Endothelial cell of umbilical vein (primary cell): ENCODE data around the gene DEK. TPM values are rescaled to one million over a fixed set of nuclear protein-coding genes. Genes with fewer than 3 reads are reported as not detected.

Experiments used
- BruUV-seq: library from RNA; stranded (reverse); fragments of 400-500 nt; replicated peaks from 2 replicates; lab custom pipeline; 2021; lab: Mats Ljungman, UMichigan
- CTCF ChIA-PET: fragments of 300-600, 350-600 bp; sonication (Branson Sonifier 250); formaldehyde crosslinking; loops from one replicate; lab custom pipeline; 2021; ENCODE audit warnings: antibody characterized with exemption, inconsistent platforms; lab: Charles Lee
- POLR2A ChIA-PET: fragments of 300-600, 350-600 bp; sonication (Branson Sonifier 250); formaldehyde crosslinking; loops from one replicate; lab custom pipeline; 2021; ENCODE audit warnings: antibody characterized with exemption, inconsistent platforms; lab: Charles Lee
- DNase-seq: peaks from one replicate; pipeline ENCODE4 v3.0.0-alpha.2; 2011; ENCODE audit warnings: low read depth, low spot score
- FAIRE-seq: peaks from 2 replicates; lab custom pipeline; 2011; peaks lifted over from hg19 to GRCh38; lab: Jason Lieb, UNC
- H2AFZ ChIP-seq: 2 replicates; pipeline ENCODE4 v1.6.0; 2012; ENCODE audit warnings: low read depth, low read length, control low read depth, inconsistent platforms
- H3K27ac ChIP-seq: 2 replicates; pipeline ENCODE4 v1.5.1; 2011; ENCODE audit warnings: low read depth, mild to moderate bottlenecking, control low read depth, low read length, moderate library complexity; ENCODE audit not compliant: insufficient read depth
- H3K27me3 ChIP-seq, 2 experiments: 2 replicates each; pipeline versions ENCODE4 v1.6.0 to v1.6.1; 2011; ENCODE audit warnings: low read length in 2 of 2, mixed read lengths in 1 of 2; ENCODE audit not compliant: control insufficient read depth in 2 of 2, insufficient read depth in 2 of 2
- H3K36me3 ChIP-seq, 2 experiments: 2 replicates in 1 of 2; 3 replicates in 1 of 2; pipeline ENCODE4 v1.5.1; 2011; ENCODE audit warnings: low read length in 2 of 2, mild to moderate bottlenecking in 1 of 2, moderate library complexity in 1 of 2; ENCODE audit not compliant: control insufficient read depth in 2 of 2, insufficient read depth in 2 of 2; ENCODE audit errors: extremely low read depth in 1 of 2
- H3K4me1 ChIP-seq: 3 replicates; pipeline ENCODE4 v1.5.1; 2011; ENCODE audit warnings: mild to moderate bottlenecking, low read length; ENCODE audit not compliant: control insufficient read depth, insufficient read depth; ENCODE audit errors: extremely low read depth
- H3K4me2 ChIP-seq: 2 replicates; pipeline ENCODE4 v1.6.1; 2011; ENCODE audit warnings: low read length, control low read depth, mixed read lengths; ENCODE audit not compliant: insufficient read depth
- H3K4me3 ChIP-seq, 3 experiments: fragments of 200-600 bp in 1 of 3; sonication (generic), shearing (Covaris generic) in 1 of 3; replicated peaks in 1 of 3; 2 replicates each; pipeline ENCODE4 v1.5.1; 2011 to 2016; ENCODE audit warnings: control low read depth in 3 of 3, low read length in 3 of 3, mild to moderate bottlenecking in 2 of 3, inconsistent platforms in 1 of 3, low read depth in 1 of 3, moderate library complexity in 1 of 3; ENCODE audit not compliant: insufficient read depth in 1 of 3
- H3K79me2 ChIP-seq: 2 replicates; pipeline ENCODE4 v1.6.0; 2012; ENCODE audit warnings: low read length, inconsistent platforms; ENCODE audit not compliant: control insufficient read depth, insufficient read depth
- H3K9ac ChIP-seq: replicated peaks from 2 replicates; pipeline ENCODE3; 2011; ENCODE audit warnings: low read length, control low read depth; ENCODE audit not compliant: insufficient read depth; ENCODE audit errors: extremely low read depth
- H3K9me1 ChIP-seq: replicated peaks from 3 replicates; pipeline ENCODE4 v1.6.0; 2011; ENCODE audit warnings: mild to moderate bottlenecking, low read length; ENCODE audit not compliant: control insufficient read depth, insufficient read depth; ENCODE audit errors: extremely low read depth
- H3K9me3 ChIP-seq: replicated peaks from 2 replicates; pipeline ENCODE4 v1.5.1; 2012; ENCODE audit warnings: low read length, inconsistent platforms; ENCODE audit not compliant: control insufficient read depth, insufficient read depth
- H4K20me1 ChIP-seq: replicated peaks from 2 replicates; pipeline ENCODE3; 2011; ENCODE audit warnings: mild to moderate bottlenecking, low read length; ENCODE audit not compliant: control insufficient read depth, insufficient read depth; ENCODE audit errors: extremely low read depth
- CTCF ChIP-seq, 2 donors: IDR thresholded peaks; 1 replicate in 1 of 2; 2 replicates in 1 of 2; pipeline ENCODE4 v1.5.1; 2011; ENCODE audit warnings: low read length in 2 of 2, mild to moderate bottlenecking in 2 of 2, moderate library complexity in 2 of 2, control low read depth in 1 of 2, inconsistent platforms in 1 of 2, low read depth in 1 of 2; ENCODE audit not compliant: insufficient read depth in 1 of 2; ENCODE audit errors: extremely low read depth in 1 of 2
- EZH2 ChIP-seq: IDR thresholded peaks from 2 replicates; pipeline ENCODE4 v1.6.1; 2012; ENCODE audit warnings: borderline replicate concordance, low read depth, mild to moderate bottlenecking, moderate library complexity, low read length, inconsistent platforms; ENCODE audit not compliant: severe bottlenecking
- FOS ChIP-seq: IDR thresholded peaks from 2 replicates; pipeline ENCODE4 v1.6.1; 2011; ENCODE audit warnings: mild to moderate bottlenecking, low read length, moderate library complexity, borderline replicate concordance; ENCODE audit not compliant: insufficient read depth
- GATA2 ChIP-seq: IDR thresholded peaks from 2 replicates; pipeline ENCODE4 v1.7.0; 2011; ENCODE audit warnings: low read depth, mild to moderate bottlenecking, moderate library complexity, mixed read lengths, low read length; ENCODE audit not compliant: insufficient read length, insufficient read depth
- JUN ChIP-seq: IDR thresholded peaks from 2 replicates; pipeline ENCODE4 v1.6.1; 2011; ENCODE audit warnings: borderline replicate concordance, low read depth; ENCODE audit not compliant: insufficient read length, insufficient read depth
- MAX ChIP-seq: IDR thresholded peaks from 2 replicates; pipeline ENCODE4 v1.6.1; 2011; ENCODE audit not compliant: insufficient read depth, insufficient read length
- MYC ChIP-seq: IDR thresholded peaks from one replicate; pipeline ENCODE4 v1.6.1; 2011; ENCODE audit warnings: mild to moderate bottlenecking, low read depth, low read length
- POLR2A ChIP-seq: IDR thresholded peaks from 2 replicates; pipeline ENCODE4 v1.6.1; 2012; ENCODE audit warnings: low read depth, mild to moderate bottlenecking, control low read depth, low read length
- POLR2AphosphoS5 ChIP-seq: IDR thresholded peaks from 2 replicates; pipeline ENCODE4 v1.6.1; 2012; ENCODE audit warnings: low read depth, mild to moderate bottlenecking, control low read depth, low read length, moderate library complexity; ENCODE audit not compliant: insufficient read depth
- dilution Hi-C: fragments of 300-500 bp; cut with MboI; formaldehyde crosslinking; loops from one replicate; pipeline ENCODE4 v1.15.0; 2019; ENCODE audit warnings: low sequenced_read_pairs; ENCODE audit not compliant: extremely low pct_ligation_motif_present
- intact Hi-C: fragments of 100-400 bp; cut with micrococcal nuclease; formaldehyde crosslinking; loops from one replicate; pipeline ENCODE4 v1.10.0; 2022
- polyA plus RNA-seq, 4 experiments: library from polyadenylated mRNA; depleted of rRNA in 3 of 4; stranded (reverse) in 3 of 4; unstranded in 1 of 4; fragments of >200 nt; gene quantifications; 2 replicates each; pipeline versions ENCODE4 v1.2.1 to v1.2.3, GENCODE V29; 2011 to 2012; ENCODE audit warnings: missing spikeins in 1 of 4
- total RNA-seq: library from RNA; stranded (reverse); gene quantifications from 2 replicates; pipeline ENCODE4 v1.2.3, GENCODE V29; 2021

The DEK gene
- total and polyA plus RNA-seq, 2 donors (not counting 3 experiments of a cell fraction or from before 2014, with no cell fraction given) = 19.0 to 120 TPM

GRCh38 chr6:18186540-18187250, 77.6 kb downstream of the DEK start:
- TF ChIP-seq MAX = no peak
- TF ChIP-seq JUN = no peak
- no peak for TF ChIP-seq POLR2A
- no peak for TF ChIP-seq GATA2
- no peak for TF ChIP-seq MYC
- no peak for TF ChIP-seq FOS
- no peak for TF ChIP-seq POLR2AphosphoS5
- TF ChIP-seq EZH2 = no peak
- TF ChIP-seq CTCF (IDR thresholded peaks at IDR 0.05; ENCODE audit: extremely low read depth in 1 of 2, insufficient read depth in 1 of 2, low read depth in 1 of 2, low read length in 2 of 2) = no peak
- Histone ChIP-seq H3K27ac (no peak overlapping the region), H3K9me1 (no peaks in the 10 kb centered on the region), H3K36me3 (no peaks in the 10 kb centered on the region), H3K4me3 (no peak overlapping the region), H2AFZ (no peak overlapping the region), H3K9me3 (no peaks in the 10 kb centered on the region), H3K9ac (no peak overlapping the region), H3K4me2 (no peak overlapping the region), H3K27me3 (no peaks in the 10 kb centered on the region), H4K20me1 (no peaks in the 10 kb centered on the region), H3K79me2 (no peaks in the 10 kb centered on the region), H3K4me1 (no peaks in the 10 kb centered on the region)
- FAIRE-seq (no peak), DNase-seq (no peak)
- dilution Hi-C loops = no loop called here
- no TSS peak for BruUV-seq
- ChIA-PET CTCF (no interaction called here), POLR2A (no interaction called here)
- intact Hi-C loops = no loop called here
